Caco-2 (cell line): ENCODE results near the gene LRFN4. TPM values are rescaled to one million over a fixed set of nuclear protein-coding genes. Genes with fewer than 3 reads are reported as not detected.

Source experiments
- BruUV-seq: library from RNA; stranded (reverse); fragments of 400-500 nt; replicated peaks from 2 replicates; lab custom pipeline; 2021; lab: Mats Ljungman, UMichigan
- CTCF ChIA-PET: fragments of 300-600 bp; sonication (Branson Sonifier 250); formaldehyde crosslinking; loops from one replicate; lab custom pipeline; 2022; ENCODE audit warnings: antibody characterized with exemption; lab: Charles Lee
- POLR2A ChIA-PET: fragments of 300-600 bp; sonication (Branson Sonifier 250); formaldehyde crosslinking; loops from one replicate; lab custom pipeline; 2022; ENCODE audit warnings: antibody characterized with exemption; lab: Charles Lee
- DNase-seq, 2 experiments: peaks; one replicate each; pipeline versions ENCODE4 v3.0.0 to v3.0.0-alpha.2; 2020 to 2022
- H3K27me3 ChIP-seq: replicated peaks from 2 replicates; pipeline ENCODE4 v1.6.0; 2011; ENCODE audit warnings: low read length; ENCODE audit not compliant: control insufficient read depth, insufficient read depth
- H3K36me3 ChIP-seq: 2 replicates; pipeline ENCODE4 v1.5.1; 2011; ENCODE audit warnings: low read length; ENCODE audit not compliant: control insufficient read depth, insufficient read depth
- H3K4me1 ChIP-seq: fragments of 250-450 bp; sonication (Bioruptor Pico); 2 replicates; pipeline ENCODE4 v1.5.1; 2020; ENCODE audit warnings: mild to moderate bottlenecking
- H3K4me3 ChIP-seq: 2 replicates; pipeline ENCODE4 v1.5.1; 2011; ENCODE audit warnings: low read depth, mild to moderate bottlenecking, control low read depth, low read length
- H3K9me3 ChIP-seq: fragments of 250-450 bp; sonication (Bioruptor Pico); 2 replicates; pipeline ENCODE4 v1.5.1; 2020; ENCODE audit warnings: mild to moderate bottlenecking, moderate library complexity
- H3K27ac Mint-ChIP-seq: one replicate; pipeline ENCODE4 v1.8.0; 2022; ENCODE audit warnings: mixed read lengths; ENCODE audit not compliant: unreplicated experiment
- H3K27me3 Mint-ChIP-seq: one replicate; pipeline ENCODE4 v1.8.0; 2022; ENCODE audit warnings: mixed read lengths; ENCODE audit not compliant: insufficient read depth, unreplicated experiment
- H3K36me3 Mint-ChIP-seq: one replicate; pipeline ENCODE4 v1.8.0; 2022; ENCODE audit warnings: mild to moderate bottlenecking, mixed read lengths; ENCODE audit not compliant: insufficient read depth, unreplicated experiment
- H3K4me1 Mint-ChIP-seq: one replicate; pipeline ENCODE4 v1.8.0; 2022; ENCODE audit warnings: low read depth, mixed read lengths; ENCODE audit not compliant: unreplicated experiment
- H3K4me3 Mint-ChIP-seq: one replicate; pipeline ENCODE4 v1.8.0; 2022; ENCODE audit warnings: mild to moderate bottlenecking, moderate library complexity, mixed read lengths; ENCODE audit not compliant: unreplicated experiment
- H3K9me3 Mint-ChIP-seq: one replicate; pipeline ENCODE4 v1.8.0; 2022; ENCODE audit warnings: mixed read lengths; ENCODE audit not compliant: unreplicated experiment
- CTCF ChIP-seq, 2 experiments: fragments of 200-600 bp in 1 of 2; IDR thresholded peaks; 1 replicate in 1 of 2; 2 replicates in 1 of 2; pipeline versions ENCODE4 v1.5.1 to v1.8.0; 2011 to 2022; ENCODE audit warnings: antibody characterized with exemption in 1 of 2, control low read depth in 1 of 2, inconsistent platforms in 1 of 2, low read depth in 1 of 2, low read length in 1 of 2, mild to moderate bottlenecking in 1 of 2, moderate library complexity in 1 of 2; ENCODE audit not compliant: insufficient read depth in 1 of 2, severe bottlenecking in 1 of 2, unreplicated experiment in 1 of 2
- intact Hi-C: fragments of 100-400 bp; cut with micrococcal nuclease; formaldehyde crosslinking; loops from one replicate; pipeline ENCODE4 v1.10.0; 2022; ENCODE audit not compliant: unreplicated experiment
- total RNA-seq: library from RNA; stranded (reverse); gene quantifications from 2 replicates; pipeline ENCODE4 v1.2.3, GENCODE V29; 2022

LRFN4 gene
- total RNA-seq, 1 experiment from 2014 or later, result 14.1 TPM

GRCh38 chr11:66814678-66815077, 42.2 kb upstream of the LRFN4 start:
- peaks cover 21% of the 10 kb centered on the region for H3K36me3 Mint-ChIP-seq
- H3K27me3 ChIP-seq, result no peaks in the 10 kb centered on the region
- H3K4me3 Mint-ChIP-seq, result no peak overlapping the region
- CTCF ChIA-PET, result no interaction called here
- H3K4me3 ChIP-seq, result no peak overlapping the region
- intact Hi-C loops, result no loop called here
- no peak overlapping the region for H3K27ac Mint-ChIP-seq
- TF ChIP-seq CTCF (IDR thresholded peaks at IDR 0.05; ENCODE audit: insufficient read depth in 1 of 2, low read depth in 1 of 2, low read length in 1 of 2, severe bottlenecking in 1 of 2, unreplicated experiment in 1 of 2), result no peak
- no peaks in the 10 kb centered on the region for H3K9me3 ChIP-seq
- no peaks in the 10 kb centered on the region for H3K9me3 Mint-ChIP-seq
- H3K4me1 Mint-ChIP-seq, result peaks cover 7% of the 10 kb centered on the region
- BruUV-seq, result no TSS peak
- H3K36me3 ChIP-seq, result peaks cover 1% of the 10 kb centered on the region
- POLR2A ChIA-PET, result no interaction called here
- no peak for DNase-seq
- H3K27me3 Mint-ChIP-seq, result no peaks in the 10 kb centered on the region
- peaks cover 29% of the 10 kb centered on the region for H3K4me1 ChIP-seq

DNA sequence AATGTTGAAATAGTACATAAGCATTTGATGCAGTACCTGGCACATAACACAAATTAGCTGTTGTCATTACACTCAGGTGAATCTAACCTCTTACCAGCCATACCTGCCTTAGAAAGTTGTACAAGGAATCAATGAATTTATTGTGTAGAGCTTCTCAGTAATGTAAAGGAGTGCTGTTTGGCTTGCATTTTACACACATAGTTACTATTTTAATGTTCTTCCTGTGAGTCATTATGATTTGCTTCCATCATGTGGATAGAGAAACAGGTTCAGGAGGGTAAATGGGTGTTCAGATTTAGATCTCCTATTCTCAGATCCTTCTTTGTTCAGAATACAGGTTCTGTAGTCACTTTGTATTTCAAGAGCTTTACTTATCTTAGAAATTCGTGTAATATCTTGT, 41.2 kb upstream of the LRFN4 start:
- no peaks in the 10 kb centered on the region for H3K9me3 ChIP-seq
- no peaks in the 10 kb centered on the region for H3K27me3 ChIP-seq
- BruUV-seq, result no TSS peak
- intact Hi-C loops, result no loop called here
- peaks cover 37% of the 10 kb centered on the region for H3K4me1 ChIP-seq
- Mint-ChIP-seq H3K9me3 (no peaks in the 10 kb centered on the region), H3K27ac (no peak overlapping the region), H3K27me3 (no peaks in the 10 kb centered on the region), H3K4me1 (peaks cover 11% of the 10 kb centered on the region), H3K4me3 (no peak overlapping the region), H3K36me3 (peaks cover 21% of the 10 kb centered on the region)
- CTCF ChIA-PET, result no interaction called here
- H3K4me3 ChIP-seq, result no peak overlapping the region
- no peak for DNase-seq
- peaks cover 1% of the 10 kb centered on the region for H3K36me3 ChIP-seq
- no peak for TF ChIP-seq CTCF (IDR thresholded peaks at IDR 0.05; ENCODE audit: insufficient read depth in 1 of 2, low read depth in 1 of 2, low read length in 1 of 2, severe bottlenecking in 1 of 2, unreplicated experiment in 1 of 2)
- POLR2A ChIA-PET, result no interaction called here

- Mint-ChIP-seq H3K27ac (peak overlapping the region; percentile 48), H3K36me3 (peaks cover 27% of the 10 kb centered on the region), H3K9me3 (no peaks in the 10 kb centered on the region), H3K27me3 (no peaks in the 10 kb centered on the region), H3K4me1 (peaks cover 13% of the 10 kb centered on the region), H3K4me3 (no peak overlapping the region)
- POLR2A ChIA-PET, result interaction anchor here (0.8 to 1.1 kb wide), 3 partner anchors 26 to 141 kb away, joined by 3 to 6 read pairs (median 3); partner anchors contain the start of gene RBM4B
- no TSS peak for BruUV-seq
- no peak for TF ChIP-seq CTCF (IDR thresholded peaks at IDR 0.05; ENCODE audit: insufficient read depth in 1 of 2, low read depth in 1 of 2, low read length in 1 of 2, severe bottlenecking in 1 of 2, unreplicated experiment in 1 of 2)
- H3K4me1 ChIP-seq, result peaks cover 41% of the 10 kb centered on the region
- peak in 1 of 2 experiments; percentile 51 for DNase-seq
- H3K27me3 ChIP-seq, result no peaks in the 10 kb centered on the region
- intact Hi-C loops, result loop anchor here (1.0 to 2.0 kb wide), 2 partner anchors 29 to 74 kb away; a partner anchor contains a TSS
- no peaks in the 10 kb centered on the region; the same call in 1 of the 2 replicates for H3K36me3 ChIP-seq
- no peaks in the 10 kb centered on the region for H3K9me3 ChIP-seq
- CTCF ChIA-PET, result interaction anchor here (0.5 to 1.1 kb wide), 6 partner anchors 15 to 140 kb away, joined by 3 to 7 read pairs (median 3); no protein-coding TSS in a partner anchor
- no peak overlapping the region for H3K4me3 ChIP-seq
These were observed 38.5 kb upstream of the LRFN4 start for GRCh38 chr11:66818231-66818955.
